ENCODE results near the gene VPS13D. TPM values are rescaled to one million over a fixed set of nuclear protein-coding genes. Genes with fewer than 3 reads are reported as not detected.
A peak's percentile ranks its signal among the peaks of the same experiment; 100 is the strongest.
"Not testable (repeated sequence)": the region's sequence is repeated elsewhere in the genome, so short reads cannot be mapped to it uniquely, and the experiment has no call there.

VPS13D gene
- total RNA-seq, 4 donors from 2014 or later = 42.5 to 103 (median 59.8) TPM

GRCh38 chr1:12386130-12386529 lies 156.3 kb downstream of the VPS13D start:
- intact Hi-C loops (cut with DNase I) = no loop called here
- WGBS, 2 donors = 86% methylated on average over 1 of the region's 1 CpG
- Histone ChIP-seq H3K27me3 (no peaks in the 10 kb centered on the region), H3K9me3 (peaks cover 0 to 15% (median 0%) of the 10 kb centered on the region in 3 donors), H3K4me1 (peaks cover 0 to 46% (median 0%) of the 10 kb centered on the region in 3 donors), H3K36me3 (peaks cover 15 to 86% (median 40%) of the 10 kb centered on the region in 3 donors), H3K27ac (peak overlapping the region; percentile 11 to 73 (median 62)), H3K4me3 (no peak overlapping the region)
- DNase-seq = no peak
- TF ChIP-seq POLR2A (IDR thresholded peaks at IDR 0.05) = no peak
- TF ChIP-seq CTCF (IDR thresholded peaks at IDR 0.05) = no peak

GRCh38 chr1:12387641-12388040 lies 157.8 kb downstream of the VPS13D start:
- Histone ChIP-seq H3K36me3 (peaks cover 15 to 99% (median 40%) of the 10 kb centered on the region in 3 donors), H3K27me3 (no peaks in the 10 kb centered on the region), H3K4me3 (no peak overlapping the region), H3K9me3 (peaks cover 0 to 15% (median 0%) of the 10 kb centered on the region in 3 donors), H3K4me1 (peaks cover 0 to 31% (median 0%) of the 10 kb centered on the region in 3 donors), H3K27ac (no peak overlapping the region)
- no peak for TF ChIP-seq CTCF (IDR thresholded peaks at IDR 0.05)
- TF ChIP-seq POLR2A (IDR thresholded peaks at IDR 0.05) = no peak
- intact Hi-C loops (cut with DNase I) = no loop called here
- DNase-seq = no peak

GRCh38 chr1:12390296-12390695 lies 160.5 kb downstream of the VPS13D start:
- H3K9me3 ChIP-seq = peaks cover 0 to 15% (median 0%) of the 10 kb centered on the region in 3 donors
- DNase-seq; H3K27me3 ChIP-seq; H3K4me3 ChIP-seq; H3K27ac ChIP-seq; intact Hi-C loops (cut with DNase I): not testable (repeated sequence)
- peaks cover 0 to 16% (median 0%) of the 10 kb centered on the region in 3 donors for H3K4me1 ChIP-seq
- 100% methylated on average over 1 to 4 of the region's 4 CpGs for WGBS, 2 donors
- H3K36me3 ChIP-seq = peaks cover 15 to 97% (median 34%) of the 10 kb centered on the region in 3 donors

- DNase-seq = no peak
- no peak for TF ChIP-seq POLR2A (IDR thresholded peaks at IDR 0.05)
- no peak for TF ChIP-seq CTCF (IDR thresholded peaks at IDR 0.05)
- H3K27me3 ChIP-seq = no peaks in the 10 kb centered on the region
- intact Hi-C loops (cut with DNase I) = no loop called here
- H3K9me3 ChIP-seq = no peaks in the 10 kb centered on the region
- 56% methylated on average over 7 of the region's 7 CpGs for WGBS, 2 donors
- no peak overlapping the region for H3K4me3 ChIP-seq
- H3K36me3 ChIP-seq = peaks cover 0 to 81% (median 3%) of the 10 kb centered on the region in 3 donors
- H3K4me1 ChIP-seq = peaks cover 0 to 31% (median 6%) of the 10 kb centered on the region in 3 donors
- H3K27ac ChIP-seq = peak overlapping the region in 1 of 4 donors; percentile 24
These were observed 167.9 kb downstream of the VPS13D start for GRCh38 chr1:12397462-12398450.

- H3K36me3 ChIP-seq = peaks cover 0 to 81% (median 3%) of the 10 kb centered on the region in 3 donors
- H3K4me1 ChIP-seq = peaks cover 0 to 35% (median 6%) of the 10 kb centered on the region in 3 donors
- H3K27me3 ChIP-seq = no peaks in the 10 kb centered on the region
- no peak for DNase-seq
- 80 to 81% methylated on average over 6 of the region's 6 CpGs for WGBS, 2 donors
- H3K9me3 ChIP-seq = no peaks in the 10 kb centered on the region
- TF ChIP-seq POLR2A (IDR thresholded peaks at IDR 0.05) = no peak
- TF ChIP-seq CTCF (IDR thresholded peaks at IDR 0.05) = no peak
- intact Hi-C loops (cut with DNase I) = no loop called here
- H3K27ac ChIP-seq = peak overlapping the region in 1 of 4 donors; percentile 9
- no peak overlapping the region for H3K4me3 ChIP-seq
These were observed 168.6 kb downstream of the VPS13D start for GRCh38 chr1:12398479-12398878.

Measured in esophagus squamous epithelium (tissue), 5 donors.